ENCODE measurements around the gene HNRNPUL1. TPM values are rescaled to one million over a fixed set of nuclear protein-coding genes. Genes with fewer than 3 reads are reported as not detected.

HNRNPUL1 gene
- total and polyA plus RNA-seq, 2 experiments from 2014 or later, result 204 to 207 TPM

GRCh38 chr19:41244117-41244516 lies 20.1 kb upstream of the HNRNPUL1 start (continued):
- TF ChIP-seq ZNF462 (CRISPR knock-in tag; IDR thresholded peaks at IDR 0.05), result no peak

- peaks cover 36% of the 10 kb centered on the region for H3K36me3 Mint-ChIP-seq (ENCODE audit: low read depth)
- TF ChIP-seq CTCF (conservative IDR thresholded peaks at IDR 0.05; ENCODE audit: low read depth in 2 of 2) (no peak), REST (IDR thresholded peaks at IDR 0.05; ENCODE audit: unreplicated experiment) (no peak), POLR2AphosphoS5 (IDR thresholded peaks at IDR 0.05; ENCODE audit: low read depth) (no peak)
These were observed 18.3 kb upstream of the HNRNPUL1 start for GRCh38 chr19:41245843-41246242.

More at GRCh38 chr19:41245843-41246242, 18.3 kb upstream of the HNRNPUL1 start:
- H3K9me3 Mint-ChIP-seq, result no peaks in the 10 kb centered on the region
- ATAC-seq (no peak), DNase-seq (ENCODE audit: low spot score) (no peak)
- H3K27ac ChIP-seq (ENCODE audit: low read depth), result no peak overlapping the region
- H3K9me2 ChIP-seq (ENCODE audit: insufficient read depth), result no peaks in the 10 kb centered on the region
- H3K4me1 Mint-ChIP-seq, result no peaks in the 10 kb centered on the region
- H2AFZ ChIP-seq, result no peak overlapping the region
- peaks cover 9% of the 10 kb centered on the region for H3K27me3 Mint-ChIP-seq (ENCODE audit: insufficient read depth, low read depth, poor library complexity)
- H3K27ac Mint-ChIP-seq, result no peak overlapping the region
- no peaks in the 10 kb centered on the region for H3F3A ChIP-seq (replicated peaks; ENCODE audit: low read depth)
- H3K4me3 ChIP-seq, result no peak overlapping the region
- no peak overlapping the region for H3K4me3 Mint-ChIP-seq
- H3K36me3 ChIP-seq (ENCODE audit: insufficient read depth), result peaks cover 7% of the 10 kb centered on the region; the same call in 1 of the 2 replicates
- no peaks in the 10 kb centered on the region for H3K27me3 ChIP-seq (ENCODE audit: insufficient read depth)
- no peaks in the 10 kb centered on the region for H3K4me1 ChIP-seq (ENCODE audit: insufficient read depth)
- no peak overlapping the region for H3K4me2 ChIP-seq
- no peaks in the 10 kb centered on the region for H3K79me2 ChIP-seq (replicated peaks; ENCODE audit: insufficient read depth)
- H4K20me1 ChIP-seq (replicated peaks; ENCODE audit: insufficient read depth), result no peaks in the 10 kb centered on the region
